Thoracic aorta (tissue), 2 donors: ENCODE results near the gene MED13L. TPM values are rescaled to one million over a fixed set of nuclear protein-coding genes. Genes with fewer than 3 reads are reported as not detected.

Source experiments
- ATAC-seq: fragments of 150-250 bp; one replicate; pipeline ENCODE4 v1.8.0; 2017; ENCODE audit warnings: low read depth; ENCODE audit not compliant: insufficient number of reproducible peaks, low FRiP score
- DNase-seq: peaks from one replicate; pipeline ENCODE4 v3.0.0-alpha.2; 2020; ENCODE audit warnings: low spot score
- H3K27ac ChIP-seq, 2 donors: fragments of 200-600 bp; sonication (generic); 1 replicate in 1 of 2; 2 replicates in 1 of 2; pipeline ENCODE4 v1.5.1; 2016; ENCODE audit warnings: mild to moderate bottlenecking in 2 of 2, moderate library complexity in 2 of 2
- H3K27me3 ChIP-seq: fragments of 200-600 bp; sonication (generic); replicated peaks from 2 replicates; pipeline ENCODE4 v1.6.0; 2016; ENCODE audit warnings: mild to moderate bottlenecking; ENCODE audit not compliant: insufficient read depth
- H3K36me3 ChIP-seq: fragments of 200-600 bp; sonication (generic); one replicate; pipeline ENCODE4 v1.5.1; 2016
- H3K4me1 ChIP-seq, 2 donors: fragments of 200-600 bp; sonication (generic); 1 replicate in 1 of 2; 2 replicates in 1 of 2; pipeline versions ENCODE4 v1.5.1 to v1.6.0; 2016; ENCODE audit warnings: low read depth in 2 of 2, mild to moderate bottlenecking in 1 of 2; ENCODE audit not compliant: control insufficient read depth in 1 of 2
- H3K4me3 ChIP-seq: fragments of 200-600 bp; sonication (generic); 2 replicates; pipeline ENCODE4 v1.5.1; 2016; ENCODE audit warnings: mild to moderate bottlenecking
- H3K9me3 ChIP-seq: fragments of 200-600 bp; sonication (generic); 2 replicates; pipeline ENCODE4 v1.5.1; 2016
- CTCF ChIP-seq: fragments of 200-600 bp; sonication (generic); IDR thresholded peaks from one replicate; pipeline ENCODE4 v1.5.1; 2019; ENCODE audit warnings: antibody characterized with exemption
- total RNA-seq, 2 donors: library from RNA; depleted of rRNA; stranded (reverse); fragments of >200 nt; gene quantifications; one replicate each; pipeline versions ENCODE4 v1.1.0 to v1.2.3, GENCODE V29; 2016

Gene MED13L
- total RNA-seq, 2 donors from 2014 or later: 186 to 221 TPM

DNA sequence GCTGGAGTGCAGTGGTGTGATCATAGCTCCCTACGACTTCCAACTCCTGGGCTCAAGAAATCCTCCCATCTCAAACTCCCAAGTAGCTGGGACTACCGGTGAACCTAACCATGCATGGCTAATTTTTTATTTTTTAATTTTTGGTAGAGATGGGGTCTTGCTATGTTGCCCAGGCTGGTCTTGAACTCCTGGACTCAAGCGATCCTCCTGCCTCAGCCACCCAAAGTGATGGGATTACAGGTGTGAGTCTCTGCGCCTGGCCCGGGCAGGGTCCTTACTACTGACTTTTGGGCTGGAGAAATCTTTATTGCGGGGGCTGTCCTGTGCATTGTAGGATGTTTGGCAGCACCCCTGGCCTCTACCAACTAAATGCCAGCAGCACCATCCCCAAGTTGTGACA is 44.4 kb upstream of the MED13L start:
- peaks cover 25 to 43% of the 10 kb centered on the region in 2 donors for H3K4me1 ChIP-seq
- no peaks in the 10 kb centered on the region for H3K27me3 ChIP-seq
- no peak overlapping the region for H3K27ac ChIP-seq
- DNase-seq: no peak
- H3K4me3 ChIP-seq: no peak overlapping the region
- H3K9me3 ChIP-seq: no peaks in the 10 kb centered on the region
- no peak for ATAC-seq
- TF ChIP-seq CTCF: no peak
- H3K36me3 ChIP-seq: no peaks in the 10 kb centered on the region

DNA sequence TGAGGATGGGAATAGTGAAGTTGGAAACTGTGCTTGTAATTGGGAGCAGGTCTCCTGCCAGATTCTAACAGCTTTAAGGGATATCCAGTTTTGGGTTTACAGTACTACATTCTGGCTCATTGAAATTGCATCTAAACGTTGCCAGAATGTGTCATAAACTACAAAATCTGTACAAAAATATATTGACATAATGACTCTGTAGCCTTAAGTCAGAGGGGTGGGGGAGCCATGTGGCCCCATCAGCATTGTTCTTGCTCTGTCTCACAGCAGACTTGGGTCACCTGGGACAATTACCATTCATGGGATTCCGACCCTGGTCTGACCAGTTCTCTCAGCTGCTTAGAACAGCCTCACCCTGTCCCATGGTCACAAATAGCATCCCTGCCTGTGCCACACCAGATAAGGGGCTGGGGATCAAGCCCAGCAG is 43.3 kb upstream of the MED13L start:
- Histone ChIP-seq H3K36me3 (no peaks in the 10 kb centered on the region), H3K27ac (peak overlapping the region; percentile 86 to 95), H3K4me1 (peaks cover 25 to 43% of the 10 kb centered on the region in 2 donors), H3K9me3 (no peaks in the 10 kb centered on the region), H3K4me3 (peak overlapping the region; percentile 58), H3K27me3 (no peaks in the 10 kb centered on the region)
- ATAC-seq (no peak), DNase-seq (no peak)
- TF ChIP-seq CTCF: no peak

- H3K4me3 ChIP-seq: peak overlapping the region; percentile 58
- H3K4me1 ChIP-seq: peaks cover 25 to 43% of the 10 kb centered on the region in 2 donors
- TF ChIP-seq CTCF: no peak
- H3K27ac ChIP-seq: peak overlapping the region; percentile 86 to 95
- H3K27me3 ChIP-seq: no peaks in the 10 kb centered on the region
- DNase-seq: peak; percentile 65
- H3K36me3 ChIP-seq: no peaks in the 10 kb centered on the region
- no peaks in the 10 kb centered on the region for H3K9me3 ChIP-seq
- ATAC-seq: peak; percentile 85
Measured at GRCh38 chr12:116319898-116320621, 42.6 kb upstream of the MED13L start.

DNA sequence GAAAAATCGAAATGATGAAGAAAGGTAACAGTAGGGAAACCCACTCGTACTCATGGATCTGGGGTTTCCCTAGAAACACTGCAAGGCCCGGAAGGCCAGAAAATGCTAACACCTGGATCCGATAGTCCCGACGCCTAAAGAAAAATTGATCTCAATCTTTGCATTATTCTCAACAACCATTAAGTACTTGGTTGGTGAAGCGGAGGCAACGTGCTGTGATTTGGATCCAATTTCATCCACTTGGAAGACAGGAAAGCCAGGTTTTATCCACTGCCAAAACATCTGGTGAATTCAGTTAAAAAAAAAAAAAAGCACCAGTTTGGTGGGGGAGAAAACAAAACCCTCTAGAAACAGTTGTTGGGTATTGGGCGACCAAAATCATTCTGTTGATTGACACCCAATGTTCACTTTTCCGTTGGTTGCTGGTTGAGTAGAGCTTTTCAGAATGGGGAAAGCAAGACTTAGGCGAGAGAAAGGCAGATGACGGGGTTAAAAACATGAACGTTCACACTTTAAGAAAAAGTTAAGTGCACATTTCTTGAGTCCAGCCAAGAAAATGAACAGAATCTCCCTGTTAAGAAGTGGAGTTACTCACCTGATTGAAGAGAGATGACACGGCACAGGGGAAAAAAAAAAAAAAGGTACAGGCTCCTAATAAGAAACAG is 41.9 kb upstream of the MED13L start:
- Histone ChIP-seq H3K36me3 (no peaks in the 10 kb centered on the region), H3K4me1 (peaks cover 23 to 45% of the 10 kb centered on the region in 2 donors), H3K4me3 (peak overlapping the region; percentile 58), H3K27ac (peak overlapping the region; percentile 81 to 95), H3K9me3 (no peaks in the 10 kb centered on the region), H3K27me3 (no peaks in the 10 kb centered on the region)
- no peak for TF ChIP-seq CTCF
- DNase-seq (no peak), ATAC-seq (no peak)

DNA sequence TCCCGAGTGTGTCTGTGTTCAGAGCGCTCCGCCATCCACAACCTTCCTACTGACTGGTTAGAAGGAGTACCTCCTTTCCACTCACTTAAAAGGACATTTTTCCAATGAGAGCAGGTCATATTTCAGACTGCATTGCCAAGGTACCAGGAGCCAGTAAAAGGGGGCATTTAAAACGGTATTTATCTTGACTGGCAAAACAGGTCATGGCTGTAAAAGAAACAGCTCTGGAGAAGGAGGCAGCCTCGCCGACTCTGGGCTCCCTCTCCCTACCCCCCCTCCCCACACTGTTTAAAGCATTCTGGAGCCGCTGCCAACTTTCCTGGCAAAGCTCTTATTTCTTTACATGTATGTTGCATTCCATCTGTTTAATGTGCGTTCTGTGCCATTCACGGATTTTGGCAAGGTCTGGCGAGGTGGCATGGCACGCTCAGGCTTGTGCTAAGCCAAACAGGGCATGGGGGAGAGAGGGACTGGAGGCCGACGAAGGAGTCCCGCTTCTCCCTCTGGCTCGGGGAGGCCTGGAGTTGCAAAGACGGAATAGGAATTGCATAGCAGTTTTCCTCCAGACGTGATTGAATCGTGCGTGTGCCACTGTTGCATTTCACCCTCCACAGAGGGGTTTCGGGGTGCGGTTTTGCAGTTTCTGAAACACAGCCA is 41.2 kb upstream of the MED13L start:
- DNase-seq (no peak), ATAC-seq (no peak)
- H3K9me3 ChIP-seq: no peaks in the 10 kb centered on the region
- H3K27me3 ChIP-seq: no peaks in the 10 kb centered on the region
- H3K36me3 ChIP-seq: no peaks in the 10 kb centered on the region
- H3K4me1 ChIP-seq: peaks cover 23 to 50% of the 10 kb centered on the region in 2 donors
- peak overlapping the region; percentile 81 to 95 for H3K27ac ChIP-seq
- TF ChIP-seq CTCF: no peak
- H3K4me3 ChIP-seq: peak overlapping the region; percentile 58
